Testis (tissue), 2 donors: Measurements from ENCODE around the gene RGS9.

ENCODE experiments used
- CTCF ChIP-seq, 3 experiments: fragments of 450-650 bp in 2 of 3; fragments of 200-600 bp in 1 of 3; sonication (generic) in 1 of 3; IDR thresholded peaks; one replicate each; pipeline ENCODE4 v1.5.1; 2016 to 2019; ENCODE audit warnings: antibody characterized with exemption in 3 of 3, mild to moderate bottlenecking in 2 of 3, moderate library complexity in 1 of 3
- POLR2A ChIP-seq: fragments of 450-650 bp; IDR thresholded peaks from one replicate; pipeline ENCODE4 v1.6.1; 2017; ENCODE audit warnings: antibody characterized with exemption, mild to moderate bottlenecking, moderate library complexity

DNA sequence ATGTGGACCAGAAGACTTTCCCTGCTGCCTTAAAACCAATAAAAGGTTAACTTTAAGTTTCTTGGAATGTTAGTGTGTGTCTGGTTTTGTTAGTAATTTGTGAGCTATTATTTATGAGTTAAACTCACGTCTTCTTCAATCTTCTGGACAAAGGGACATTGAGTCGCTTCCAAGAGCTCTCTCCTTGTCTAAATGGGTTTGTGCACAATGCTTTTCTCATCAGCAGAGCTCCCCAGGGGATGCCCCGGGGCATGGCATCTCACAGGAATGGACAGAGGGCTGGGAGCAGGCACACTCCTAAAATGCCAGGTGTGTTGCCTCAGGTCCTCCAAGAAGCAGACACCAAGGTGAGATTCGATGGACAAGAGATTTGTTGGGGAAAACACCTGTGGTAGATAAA is 90.5 kb downstream of the RGS9 start:
- TF ChIP-seq CTCF (IDR thresholded peaks at IDR 0.05) (no peak), POLR2A (no peak)
